ENCODE data around the gene ASPG.

The ASPG gene

GRCh38 chr14:104117341-104118005 lies 32.0 kb downstream of the ASPG start:
- TF ChIP-seq CTCF (conservative IDR thresholded peaks at IDR 0.05) (no peak), ZFX (IDR thresholded peaks at IDR 0.05) (no peak)
- peak overlapping the region; percentile 80 for H3K27ac ChIP-seq

DNA sequence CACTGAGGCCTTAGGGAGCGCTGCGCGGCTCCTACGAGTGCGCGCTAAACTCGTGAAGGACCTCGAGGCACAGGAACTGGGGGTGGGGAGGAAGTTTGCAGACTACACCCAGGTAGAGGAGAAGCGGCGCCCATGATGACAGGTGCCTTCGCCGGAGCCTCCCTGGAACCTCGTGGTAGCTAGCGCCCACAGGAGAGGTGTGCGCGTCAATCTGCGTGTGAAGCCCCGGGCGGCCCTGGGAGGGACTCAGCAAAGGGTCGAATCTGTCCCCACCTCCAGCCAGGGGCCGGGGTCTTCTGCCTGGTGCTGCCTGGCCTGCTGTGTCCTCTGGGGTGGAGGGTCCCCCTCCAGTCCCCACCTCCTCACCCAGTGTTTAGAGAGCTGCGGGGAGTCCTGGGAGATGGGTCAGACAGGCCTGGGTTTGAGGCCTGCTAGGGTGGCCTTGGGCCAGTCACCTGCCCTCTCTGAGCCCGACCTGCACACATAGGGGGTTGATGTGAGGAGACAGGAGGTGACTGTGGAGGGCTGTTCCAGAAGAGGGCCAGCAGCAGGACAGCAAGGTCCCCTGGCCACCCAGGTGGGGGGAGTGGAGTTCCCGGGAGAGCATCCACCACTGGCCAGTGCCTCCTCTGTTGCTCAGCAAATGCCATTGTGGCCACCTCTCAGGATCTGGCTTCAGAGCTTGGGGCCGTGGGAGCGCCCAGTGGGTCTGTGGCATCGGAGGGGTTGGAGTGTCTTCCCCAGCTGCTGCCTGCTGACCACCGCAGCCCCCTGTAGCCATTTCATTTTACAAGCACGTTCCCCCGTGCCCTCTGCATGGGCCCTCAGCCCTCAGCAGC lies 32.7 kb downstream of the ASPG start:
- no peak for TF ChIP-seq CTCF (conservative IDR thresholded peaks at IDR 0.05)
- H3K27ac ChIP-seq = no peak overlapping the region

DNA sequence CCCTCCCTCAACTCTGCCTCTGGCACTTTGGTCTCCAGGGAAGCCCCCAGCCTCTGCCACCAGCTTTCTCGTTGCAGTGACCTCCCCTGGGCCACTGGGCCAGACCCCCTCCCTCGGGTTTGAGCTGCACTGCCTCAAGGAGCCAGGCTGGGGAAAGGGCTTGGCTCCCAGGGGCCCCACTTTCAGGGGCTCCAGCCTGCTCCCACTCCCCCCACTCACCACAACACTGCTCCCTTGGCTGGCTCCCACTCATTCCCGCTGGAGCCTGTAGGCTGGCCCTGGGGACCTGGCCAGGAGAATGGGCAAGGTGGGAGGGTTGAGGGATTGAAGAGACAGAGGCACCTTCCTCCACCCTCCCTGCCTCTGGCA lies 33.6 kb downstream of the ASPG start:
- TF ChIP-seq ZFX (IDR thresholded peaks at IDR 0.05) (no peak), CTCF (conservative IDR thresholded peaks at IDR 0.05) (no peak)
- H3K27ac ChIP-seq = no peak overlapping the region

DNA sequence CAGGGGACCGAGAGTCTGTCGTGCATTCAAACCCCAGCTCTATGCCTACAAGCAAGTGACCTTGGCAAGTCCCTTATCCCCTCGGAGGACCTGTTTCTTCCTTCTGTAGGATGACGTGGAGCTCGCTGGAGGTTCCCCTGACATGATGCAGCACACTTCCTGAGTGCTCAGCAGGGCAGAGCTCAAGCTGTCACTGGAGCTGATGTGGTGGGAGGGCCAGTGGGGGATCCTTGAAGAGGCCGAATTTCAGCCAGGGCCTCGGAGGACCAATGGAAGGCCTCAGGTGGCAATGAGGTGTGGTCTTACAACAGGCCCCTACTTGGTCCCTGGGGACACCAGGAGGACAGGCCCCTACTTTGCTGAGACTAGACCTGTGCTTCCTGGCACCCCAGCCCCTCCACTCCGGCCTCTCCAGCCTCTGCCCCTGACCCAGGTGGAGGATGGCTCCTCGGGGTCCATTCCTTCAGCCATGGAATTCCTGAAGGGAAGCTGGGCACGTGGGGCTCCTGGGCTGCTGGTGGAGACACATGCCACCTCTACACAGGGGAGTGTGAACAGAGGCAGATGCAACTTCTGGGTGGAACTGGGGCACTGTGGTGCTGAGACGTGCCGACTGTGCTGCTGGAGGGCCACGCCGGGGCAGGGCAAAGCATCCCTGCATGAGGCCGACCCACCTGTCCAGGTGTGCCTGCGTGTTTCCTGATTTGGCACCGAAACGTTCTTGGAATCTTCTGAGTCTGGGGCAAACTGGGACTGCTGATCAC lies 34.2 kb downstream of the ASPG start:
- TF ChIP-seq ZFX (IDR thresholded peaks at IDR 0.05) = no peak
- no peak for TF ChIP-seq CTCF (conservative IDR thresholded peaks at IDR 0.05)
- H3K27ac ChIP-seq = no peak overlapping the region

GRCh38 chr14:104120281-104120741 lies 34.8 kb downstream of the ASPG start:
- TF ChIP-seq ZFX (IDR thresholded peaks at IDR 0.05) = no peak
- TF ChIP-seq CTCF (conservative IDR thresholded peaks at IDR 0.05) = no peak
- no peak overlapping the region for H3K27ac ChIP-seq

DNA sequence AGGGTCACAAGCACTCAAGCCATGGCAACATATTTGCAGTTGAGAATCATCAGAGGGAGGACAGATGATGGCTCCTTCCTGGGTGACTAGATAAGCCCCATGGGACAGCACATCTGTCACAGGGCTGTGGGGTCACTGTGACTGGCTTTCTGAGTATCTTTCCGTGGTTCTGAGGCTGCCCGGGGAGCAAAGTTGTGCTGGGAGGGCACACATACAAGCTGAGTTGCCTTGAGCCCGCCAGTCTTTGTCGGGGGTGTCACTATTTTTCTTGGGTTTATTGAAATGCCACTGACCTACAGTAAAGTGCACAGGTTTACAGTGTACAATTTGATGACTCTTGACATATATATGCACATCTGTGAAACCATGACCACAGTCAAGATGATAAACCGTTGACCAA lies 35.6 kb downstream of the ASPG start:
- TF ChIP-seq ZFX (IDR thresholded peaks at IDR 0.05) (no peak), CTCF (conservative IDR thresholded peaks at IDR 0.05) (no peak)
- H3K27ac ChIP-seq = no peak overlapping the region

GRCh38 chr14:104123879-104124278 lies 38.4 kb downstream of the ASPG start:
- TF ChIP-seq ZFX (IDR thresholded peaks at IDR 0.05) (no peak), CTCF (conservative IDR thresholded peaks at IDR 0.05) (no peak)
- H3K27ac ChIP-seq = no peak overlapping the region

Measured in C4-2B (cell line).